OCI-LY7 (cell line): ENCODE results near the gene ASCC2.

ENCODE experiments used
- CTCF ChIP-seq: fragments of 200-600 bp; sonication (generic); conservative IDR thresholded peaks from 2 replicates; pipeline ENCODE4 v1.5.1; 2014; ENCODE audit warnings: mild to moderate bottlenecking, antibody characterized with exemption, low read length, moderate library complexity, mixed read lengths
- EZH2phosphoT487 ChIP-seq: fragments of 200-600 bp; sonication (generic); IDR thresholded peaks from 2 replicates; pipeline ENCODE4 v1.6.1; 2018; ENCODE audit warnings: low read depth, borderline replicate concordance, mild to moderate bottlenecking, mixed run types, antibody characterized with exemption, low read length, moderate library complexity, mixed read lengths

DNA sequence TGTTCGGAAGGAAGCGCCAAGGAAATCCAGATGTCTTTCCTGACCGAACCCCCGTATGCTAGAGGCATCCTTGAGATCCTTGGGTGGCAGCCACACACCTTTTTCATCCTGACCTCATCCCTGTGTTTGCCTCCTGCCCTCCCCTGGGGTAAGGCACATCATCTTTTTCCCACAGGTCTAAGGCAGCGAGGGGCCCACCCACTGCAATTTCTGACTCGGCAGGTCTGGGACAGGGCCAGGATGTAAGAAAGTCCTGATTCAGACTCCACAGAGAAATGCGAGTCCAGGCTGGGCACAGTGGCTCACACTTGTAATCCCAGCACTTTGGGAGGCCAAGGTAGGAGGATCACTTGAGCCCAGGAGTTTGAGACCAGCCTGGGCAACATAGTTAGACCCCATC is 81.7 kb downstream of the ASCC2 start:
- TF ChIP-seq CTCF, result no peak
- TF ChIP-seq EZH2phosphoT487, result no peak
